Gastroesophageal sphincter (tissue), 3 donors: ENCODE data around the gene FRAT1.

ENCODE experiments used
- CTCF ChIP-seq, 4 experiments: fragments of 200-600 bp in 2 of 4; fragments of 450-650 bp in 2 of 4; sonication (generic) in 1 of 4; IDR thresholded peaks; one replicate each; pipeline ENCODE4 v1.5.1; 2017 to 2019; ENCODE audit warnings: antibody characterized with exemption in 4 of 4, mild to moderate bottlenecking in 2 of 4, moderate library complexity in 2 of 4
- EP300 ChIP-seq: sonication (generic); formaldehyde crosslinking; IDR thresholded peaks from one replicate; pipeline ENCODE4 v1.6.1; 2017; ENCODE audit warnings: antibody characterized with exemption, mild to moderate bottlenecking

GRCh38 chr10:97336006-97336405, 16.9 kb downstream of the FRAT1 start:
- TF ChIP-seq CTCF (IDR thresholded peaks at IDR 0.05) (no peak), EP300 (no peak)
